ENCODE data around the gene RPTOR.

The RPTOR gene

DNA sequence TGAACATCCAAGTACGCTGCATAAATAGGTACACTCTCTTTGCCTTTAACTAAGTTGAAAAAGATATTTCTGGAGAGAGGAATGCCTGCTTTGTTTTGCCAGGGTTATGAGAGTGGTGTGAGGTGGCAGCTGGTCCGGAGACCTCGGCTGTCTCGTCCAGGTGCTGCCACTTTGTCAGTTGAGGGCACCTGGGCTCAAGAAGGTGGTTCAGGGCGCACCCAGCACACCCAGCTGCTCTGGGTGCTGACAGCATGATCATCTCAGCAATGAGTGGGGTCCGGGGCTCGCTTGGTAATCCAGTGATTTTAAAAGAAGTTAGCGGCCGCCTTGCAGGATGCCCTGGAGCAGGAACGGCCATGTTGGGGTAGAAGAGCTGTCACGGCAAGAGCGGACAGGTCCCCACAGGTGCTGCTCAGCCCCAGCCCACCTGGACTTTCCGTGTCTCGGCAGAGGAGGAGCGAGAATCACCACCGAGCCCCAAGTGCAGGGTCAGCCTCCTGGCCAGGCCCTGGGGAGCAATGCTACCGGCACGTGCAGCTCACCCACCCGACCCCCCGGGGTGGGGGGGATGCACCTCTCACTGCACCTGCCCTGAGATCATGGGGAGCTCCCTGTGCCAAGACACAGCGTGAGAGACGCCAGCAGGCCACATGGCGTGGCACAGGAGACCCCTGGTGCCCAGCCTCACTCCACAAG lies 379.6 kb downstream of the RPTOR start:
- DNase-seq: no peak

DNA sequence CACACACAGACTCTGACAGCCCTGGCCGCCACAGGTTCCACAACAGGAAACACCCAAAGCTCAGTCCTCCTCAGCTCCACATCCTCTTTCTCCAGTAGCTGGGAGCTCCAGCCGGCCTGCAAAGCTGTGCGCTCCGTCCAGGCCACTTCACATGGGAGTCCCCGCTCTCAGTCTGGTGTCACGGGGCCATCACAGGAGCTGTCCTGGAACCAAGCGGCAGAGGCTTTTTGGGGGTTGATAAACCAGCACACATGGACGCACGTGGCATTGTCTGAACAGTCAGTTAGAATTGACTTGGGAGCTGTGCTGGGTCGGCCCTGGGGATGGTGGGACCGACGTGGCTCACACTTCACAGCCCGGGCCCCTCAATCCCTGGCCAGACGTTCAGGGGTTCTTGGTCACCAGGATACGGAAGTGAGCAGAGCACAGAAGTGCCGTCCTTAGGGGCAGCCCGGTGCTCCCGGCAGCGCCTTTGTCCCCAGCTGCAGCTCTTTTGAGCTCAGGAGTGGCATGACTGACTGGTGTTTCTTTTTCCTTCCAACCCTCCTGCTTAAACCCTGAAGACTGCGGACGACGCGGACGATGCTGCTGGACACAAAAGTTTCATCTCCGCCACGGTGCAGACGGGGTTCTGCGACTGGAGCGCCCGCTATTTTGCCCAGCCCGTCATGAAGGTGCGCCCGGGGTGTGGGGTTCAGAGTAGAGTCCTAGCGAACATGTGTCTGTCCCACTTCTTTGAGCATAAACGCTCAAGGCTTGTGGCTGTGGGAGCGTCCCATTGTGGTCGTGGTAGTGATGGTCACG lies 380.4 kb downstream of the RPTOR start:
- DNase-seq: no peak

DNA sequence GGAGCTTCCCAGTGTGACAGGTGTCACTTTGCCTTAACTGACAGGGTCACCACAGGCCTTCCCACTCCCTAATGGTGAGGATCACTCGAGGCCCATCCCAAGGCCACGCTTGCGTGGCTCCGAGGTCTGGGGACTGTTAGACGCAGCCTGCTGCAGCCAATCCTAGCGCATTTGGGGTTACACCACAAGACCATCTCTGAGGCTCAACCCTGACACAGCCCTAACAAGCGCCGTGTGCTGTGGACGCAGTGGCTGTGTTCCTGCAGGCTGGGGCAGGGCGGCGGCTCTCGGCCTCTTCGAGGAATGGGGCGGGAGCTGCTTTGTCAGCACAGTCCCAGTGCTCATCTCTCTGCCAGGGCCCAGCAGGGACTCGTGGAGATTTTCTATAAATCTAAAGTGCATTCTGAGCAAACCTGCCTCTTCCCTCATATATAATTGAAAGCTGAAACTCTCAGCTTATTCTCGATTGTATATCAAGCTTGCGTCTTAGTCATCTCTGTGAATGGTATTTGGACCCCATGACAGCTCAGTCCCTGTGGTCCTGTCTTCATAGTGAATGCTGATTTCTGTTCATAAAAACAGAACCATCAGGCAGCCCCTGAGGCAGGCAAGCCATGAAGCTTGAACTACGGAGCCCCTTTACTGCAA lies 381.2 kb downstream of the RPTOR start:
- no peak for DNase-seq

GRCh38 chr17:80926591-80927250 lies 382.1 kb downstream of the RPTOR start:
- no peak for DNase-seq

GRCh38 chr17:80927791-80928216 lies 383.2 kb downstream of the RPTOR start:
- DNase-seq: no peak

- DNase-seq: no peak
Observed at GRCh38 chr17:80929449-80929848, 384.8 kb downstream of the RPTOR start.

GRCh38 chr17:80930335-80931279 lies 386.0 kb downstream of the RPTOR start:
- no peak for DNase-seq

DNA sequence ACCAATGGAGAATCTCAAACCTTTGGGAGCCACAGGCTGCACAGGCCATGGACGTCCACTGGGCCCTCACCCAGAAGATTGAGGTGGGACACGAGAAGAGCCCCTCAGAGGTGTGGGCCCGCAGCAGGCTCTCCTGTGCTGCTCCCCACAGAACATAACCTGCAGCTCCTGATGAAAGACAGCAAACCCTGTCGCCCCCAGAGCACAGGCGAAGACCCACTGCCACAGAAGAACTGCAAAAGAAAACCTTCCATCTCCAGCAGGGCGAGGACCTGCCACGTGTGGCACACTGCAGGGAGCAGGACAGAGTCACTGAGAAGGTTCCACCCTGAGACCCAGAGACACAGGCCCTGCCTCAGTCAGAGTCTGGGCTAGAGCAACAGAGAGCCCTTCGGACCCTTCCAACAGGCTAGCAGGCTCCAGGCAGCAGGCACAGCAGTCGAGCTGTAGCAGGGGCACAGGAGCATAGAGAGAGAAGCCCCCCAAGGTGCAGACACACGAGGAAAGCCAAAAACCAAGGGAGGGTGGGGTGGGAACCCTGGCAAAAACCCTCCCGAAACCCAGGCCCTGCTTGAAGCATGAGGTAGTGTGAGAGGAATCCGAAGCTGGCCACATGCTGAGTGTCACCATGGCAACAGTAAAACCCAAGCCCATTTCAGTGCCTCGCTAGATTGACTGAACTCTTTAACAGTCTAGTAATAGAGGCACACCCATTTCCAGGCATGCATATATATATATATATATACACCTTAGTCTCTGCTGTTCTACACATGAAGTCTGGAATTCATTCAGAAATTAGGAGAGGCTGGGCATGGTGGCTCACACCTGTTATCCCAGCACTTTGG lies 387.0 kb downstream of the RPTOR start:
- DNase-seq: peak; percentile 4

GRCh38 chr17:80935526-80935925 lies 390.9 kb downstream of the RPTOR start:
- DNase-seq: no peak

DNA sequence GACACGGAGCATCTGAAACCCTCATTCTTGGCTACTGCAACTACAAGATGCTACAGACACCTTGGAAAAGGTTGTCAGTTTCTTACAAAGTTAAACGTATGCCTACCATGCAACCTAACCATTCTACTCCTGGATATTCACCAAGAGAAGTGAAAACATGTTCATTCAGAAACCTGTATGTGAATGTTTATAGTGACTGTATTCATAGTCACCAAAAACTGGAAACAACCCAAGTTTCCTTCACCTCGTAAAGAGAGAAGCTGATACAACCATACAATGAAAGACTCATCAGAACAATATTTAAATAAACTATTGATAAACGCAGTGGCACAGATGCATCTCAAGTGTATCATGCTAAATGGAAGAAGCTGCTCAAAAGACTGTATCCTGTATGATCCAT lies 391.6 kb downstream of the RPTOR start:
- no peak for DNase-seq

GRCh38 chr17:80936723-80937122 lies 392.1 kb downstream of the RPTOR start:
- no peak for DNase-seq

DNA sequence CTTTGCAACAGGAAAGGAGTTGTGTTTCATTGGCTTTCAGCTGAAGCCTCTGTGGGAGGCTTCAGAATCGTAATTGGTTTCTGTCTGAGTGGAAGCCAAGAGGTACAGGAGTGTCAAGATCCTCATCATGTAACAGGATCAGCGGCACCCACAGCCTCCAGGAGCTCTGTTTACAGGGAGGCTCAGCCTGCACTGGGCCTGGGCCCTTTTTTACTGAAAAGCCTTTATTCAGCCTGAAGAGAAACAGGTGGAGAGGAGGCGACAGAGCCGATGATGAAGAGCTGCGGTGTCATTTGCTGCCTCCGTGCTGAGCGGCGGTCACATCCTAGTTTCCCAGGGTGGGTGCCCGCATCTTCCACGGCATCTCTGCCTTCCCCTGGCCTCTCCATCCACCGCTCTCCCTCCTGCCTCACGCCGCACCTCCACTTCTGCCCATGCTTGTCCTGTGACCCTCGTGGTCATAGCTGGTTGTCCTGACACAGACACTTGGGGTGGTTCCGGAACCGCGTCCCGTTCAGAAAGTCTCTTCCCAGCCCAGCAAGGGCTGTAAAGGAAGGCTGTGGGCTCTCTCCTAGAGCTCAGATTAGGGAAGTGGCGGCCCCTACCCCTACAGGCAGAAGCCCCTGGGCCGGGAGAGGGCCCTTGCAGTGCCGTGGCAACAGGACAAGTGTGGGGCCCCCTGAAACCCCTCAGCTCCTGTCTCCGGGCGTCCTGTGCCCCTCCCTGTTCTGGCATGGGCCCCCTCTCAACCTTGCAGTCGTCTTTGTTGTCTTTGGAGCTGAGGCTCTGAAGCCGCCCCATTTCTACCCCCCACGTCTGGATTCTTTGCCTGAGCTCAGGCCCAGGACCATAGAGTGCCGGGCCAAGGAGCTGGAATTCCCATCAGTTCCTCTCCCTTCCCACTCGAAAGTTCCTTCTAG lies 393.1 kb downstream of the RPTOR start:
- DNase-seq: no peak

- DNase-seq: no peak
Observed at GRCh38 chr17:80938556-80938955, 393.9 kb downstream of the RPTOR start.

DNA sequence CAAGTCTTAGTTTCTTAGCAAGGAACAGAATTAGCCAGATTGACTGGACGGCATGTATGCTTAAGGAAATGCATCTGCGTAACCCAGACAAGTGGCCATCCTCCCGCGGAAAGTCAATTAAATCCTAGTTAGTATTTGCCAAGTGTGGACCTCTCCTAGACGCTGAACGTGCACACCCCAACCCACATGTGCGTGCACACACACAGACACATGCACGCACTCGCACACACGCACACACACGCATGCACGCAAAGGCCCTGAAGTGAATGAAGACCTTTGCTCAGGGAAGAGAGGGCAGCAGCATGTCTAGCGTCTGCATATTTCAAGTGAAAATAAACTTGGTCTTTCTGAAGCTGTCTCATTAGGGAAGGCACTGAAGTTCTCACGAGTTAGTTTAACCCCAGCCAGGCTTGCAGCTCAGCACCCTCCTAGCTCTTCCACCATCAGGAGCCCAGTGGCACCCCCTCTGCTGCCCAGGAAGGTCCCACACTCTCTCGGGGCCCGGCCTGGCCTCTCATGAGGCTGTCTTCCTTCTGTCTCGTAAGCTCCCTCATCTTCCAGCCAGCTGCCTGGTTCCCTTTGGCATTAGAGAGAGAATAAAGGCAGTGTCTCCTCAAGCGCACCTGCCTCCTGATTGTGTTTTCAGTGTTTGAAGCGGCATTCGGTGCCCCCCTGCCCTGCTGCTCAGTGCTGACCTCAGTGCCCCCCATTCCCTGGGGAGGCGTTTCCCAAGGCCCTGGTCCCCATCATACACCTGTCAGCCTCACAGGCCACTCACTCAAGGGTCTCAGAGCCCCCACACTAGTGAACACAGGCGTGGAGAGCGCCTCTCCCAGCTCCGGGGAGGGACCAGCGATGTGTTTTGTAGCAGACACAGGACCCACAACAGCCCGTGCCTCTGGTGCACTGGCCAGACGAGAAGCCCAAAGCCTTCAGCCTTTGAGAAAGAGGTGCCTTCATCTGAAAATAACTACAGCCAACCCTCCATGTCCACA lies 394.8 kb downstream of the RPTOR start:
- no peak for DNase-seq

GRCh38 chr17:80940171-80941123 lies 395.8 kb downstream of the RPTOR start:
- no peak for DNase-seq

- DNase-seq: no peak
Observed at GRCh38 chr17:80941171-80941570, 396.5 kb downstream of the RPTOR start.

GRCh38 chr17:80941743-80942422 lies 397.2 kb downstream of the RPTOR start:
- no peak for DNase-seq
